Lower leg skin (tissue), 4 donors: Measurements from ENCODE around the gene BGN. TPM values are rescaled to one million over a fixed set of nuclear protein-coding genes. Genes with fewer than 3 reads are reported as not detected.

Experiments used
- DNase-seq, 2 donors: peaks; one replicate each; pipeline ENCODE4 v3.0.0-alpha.2; 2019; ENCODE audit warnings: low spot score in 2 of 2
- H3K4me3 ChIP-seq: fragments of 200-600 bp; sonication (generic); 2 replicates; pipeline ENCODE4 v1.5.1; 2017; ENCODE audit warnings: mild to moderate bottlenecking, low read depth; ENCODE audit not compliant: poor library complexity, severe bottlenecking
- POLR2A ChIP-seq, 2 donors: fragments of 450-650 bp; IDR thresholded peaks; one replicate each; pipeline ENCODE4 v1.6.1; 2016 to 2017; ENCODE audit warnings: antibody characterized with exemption in 2 of 2, mild to moderate bottlenecking in 1 of 2, moderate library complexity in 1 of 2
- WGBS, 2 donors: methylation state at CpG; one replicate each; pipeline ENCODE4 v1.1.5; 2018; 5-methylcytosine and 5-hydroxymethylcytosine counted together
- intact Hi-C: fragments of 100-400 bp; cut with DNase I; formaldehyde crosslinking; loops from one replicate; pipeline ENCODE4 v1.15.0; 2023; ENCODE audit warnings: low total_unique reads
- total RNA-seq, 4 donors: library from RNA; depleted of rRNA; stranded (reverse); fragments of >200 nt; gene quantifications; one replicate each; pipeline ENCODE4 v1.1.0, GENCODE V29; 2016
- TF ChIP-seq, protein P1 (sequence below), 3 donors: fragments of 450-650 bp; IDR thresholded peaks; one replicate each; pipeline ENCODE4 v1.5.1; 2016; ENCODE audit warnings: antibody characterized with exemption in 3 of 3, mild to moderate bottlenecking in 3 of 3, moderate library complexity in 2 of 3

Gene BGN
- total RNA-seq, 4 donors from 2014 or later, result 18.1 to 34.2 (median 22.8) TPM

DNA sequence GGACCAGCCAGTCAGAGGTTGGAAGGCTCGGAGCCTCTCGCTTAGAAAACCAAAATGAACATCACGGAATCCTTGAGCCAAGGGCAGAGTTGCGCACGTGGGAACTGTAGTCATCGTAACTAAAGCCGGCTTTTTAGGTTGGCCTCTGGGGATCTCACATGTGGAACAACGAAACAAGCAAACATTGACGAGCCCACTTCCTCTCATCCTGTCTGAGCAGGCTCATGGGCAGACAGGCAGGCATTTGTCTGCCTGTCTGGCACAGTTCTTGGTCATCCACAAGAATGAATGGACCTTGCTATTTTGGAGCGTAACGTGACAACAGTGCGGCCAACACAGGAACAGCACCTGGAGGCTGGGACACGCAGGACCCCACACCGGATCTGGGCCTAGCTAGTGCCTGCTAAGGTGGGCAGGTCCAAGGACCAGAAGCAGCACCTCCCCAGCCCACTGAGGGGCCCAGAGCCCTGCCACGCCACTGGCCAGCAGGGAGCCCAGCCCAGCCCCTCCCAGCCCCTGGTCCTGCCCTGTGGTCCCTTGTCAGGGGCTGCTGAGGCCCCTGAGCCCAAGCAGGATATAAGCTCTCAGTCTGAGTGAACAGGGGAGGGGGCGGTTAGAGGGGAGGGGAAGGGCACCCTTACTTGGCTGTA, 39.8 kb upstream of the BGN start:
- intact Hi-C loops, result no loop called here
- TF ChIP-seq, protein P1, sequence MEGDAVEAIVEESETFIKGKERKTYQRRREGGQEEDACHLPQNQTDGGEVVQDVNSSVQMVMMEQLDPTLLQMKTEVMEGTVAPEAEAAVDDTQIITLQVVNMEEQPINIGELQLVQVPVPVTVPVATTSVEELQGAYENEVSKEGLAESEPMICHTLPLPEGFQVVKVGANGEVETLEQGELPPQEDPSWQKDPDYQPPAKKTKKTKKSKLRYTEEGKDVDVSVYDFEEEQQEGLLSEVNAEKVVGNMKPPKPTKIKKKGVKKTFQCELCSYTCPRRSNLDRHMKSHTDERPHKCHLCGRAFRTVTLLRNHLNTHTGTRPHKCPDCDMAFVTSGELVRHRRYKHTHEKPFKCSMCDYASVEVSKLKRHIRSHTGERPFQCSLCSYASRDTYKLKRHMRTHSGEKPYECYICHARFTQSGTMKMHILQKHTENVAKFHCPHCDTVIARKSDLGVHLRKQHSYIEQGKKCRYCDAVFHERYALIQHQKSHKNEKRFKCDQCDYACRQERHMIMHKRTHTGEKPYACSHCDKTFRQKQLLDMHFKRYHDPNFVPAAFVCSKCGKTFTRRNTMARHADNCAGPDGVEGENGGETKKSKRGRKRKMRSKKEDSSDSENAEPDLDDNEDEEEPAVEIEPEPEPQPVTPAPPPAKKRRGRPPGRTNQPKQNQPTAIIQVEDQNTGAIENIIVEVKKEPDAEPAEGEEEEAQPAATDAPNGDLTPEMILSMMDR (IDR thresholded peaks at IDR 0.05), result no peak
- TF ChIP-seq POLR2A (IDR thresholded peaks at IDR 0.05), result no peak
- no peak for DNase-seq
- no peak overlapping the region for H3K4me3 ChIP-seq
- WGBS, 2 donors, result 87% methylated on average over 8 to 16 of the region's 16 CpGs

DNA sequence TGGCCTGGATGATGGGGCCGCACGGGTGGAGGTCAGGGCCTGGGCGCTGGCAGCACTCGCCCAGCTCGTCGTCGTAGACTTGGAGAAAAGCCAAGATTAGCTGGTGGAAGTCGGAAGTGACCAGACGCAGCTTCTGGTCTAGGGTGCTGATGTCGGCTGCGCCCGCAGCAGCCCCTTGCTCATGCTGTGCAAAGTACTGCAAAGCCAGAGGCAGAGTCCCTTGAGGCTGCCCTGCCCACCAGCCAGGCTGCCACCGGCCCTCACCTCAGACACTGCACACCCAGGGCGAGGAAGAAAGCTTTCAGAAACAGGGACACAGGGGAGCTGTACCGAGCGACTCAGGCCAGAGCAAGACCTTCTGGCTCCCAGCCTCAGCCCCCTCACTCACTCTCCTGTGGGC, 39.2 kb upstream of the BGN start:
- intact Hi-C loops, result no loop called here
- no peak overlapping the region for H3K4me3 ChIP-seq
- TF ChIP-seq, protein P1 (IDR thresholded peaks at IDR 0.05), result no peak
- TF ChIP-seq POLR2A (IDR thresholded peaks at IDR 0.05), result no peak
- WGBS, 2 donors, result 81 to 90% methylated on average over 6 to 16 of the region's 16 CpGs
- DNase-seq, result no peak

DNA sequence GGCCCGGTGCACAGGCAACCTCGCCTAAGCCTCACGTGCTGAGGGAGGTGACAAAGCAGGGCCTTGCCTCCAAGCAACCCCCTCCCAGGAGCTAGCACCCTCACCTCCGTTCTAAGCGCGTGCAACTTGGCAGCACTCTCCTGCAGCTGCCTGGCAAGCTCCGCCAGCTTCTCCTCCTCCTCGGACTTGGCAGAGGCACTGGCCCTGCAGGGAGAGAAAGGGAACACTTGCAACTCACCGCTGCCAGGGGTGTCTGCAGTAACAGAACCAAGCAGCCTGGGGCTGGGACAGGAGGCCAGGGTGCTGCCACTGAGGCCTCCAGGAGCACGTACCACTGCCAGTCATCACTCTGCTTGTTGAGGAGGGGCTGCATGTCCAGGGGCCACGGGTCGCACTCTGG, 38.6 kb upstream of the BGN start:
- no peak overlapping the region for H3K4me3 ChIP-seq
- 61 to 81% methylated on average over 4 to 5 of the region's 12 CpGs for WGBS, 2 donors
- peak in 1 of 2 donors; percentile 18 for DNase-seq
- intact Hi-C loops, result no loop called here
- no peak for TF ChIP-seq POLR2A (IDR thresholded peaks at IDR 0.05)
- TF ChIP-seq, protein P1 (IDR thresholded peaks at IDR 0.05), result no peak

DNA sequence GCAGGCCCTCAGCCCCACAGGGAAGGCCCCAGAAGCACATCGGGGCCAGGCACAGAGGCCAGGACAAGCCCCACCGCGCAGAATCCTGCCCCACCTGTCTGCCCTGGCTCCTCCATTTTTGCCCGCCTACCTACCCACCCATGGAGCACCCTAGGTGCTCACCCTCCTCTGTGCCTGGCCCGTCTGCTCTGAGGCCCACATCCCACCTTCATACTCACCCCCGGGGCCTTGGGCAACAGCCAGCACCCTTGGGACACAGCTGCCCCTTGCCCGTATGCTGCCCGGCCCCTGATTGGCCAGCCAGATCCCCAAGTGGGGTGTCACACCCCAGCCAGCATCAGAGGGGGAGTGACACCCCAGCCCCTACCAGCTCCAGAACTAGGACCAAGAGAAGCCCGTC, 38.1 kb upstream of the BGN start:
- intact Hi-C loops, result no loop called here
- H3K4me3 ChIP-seq, result no peak overlapping the region
- DNase-seq, result no peak
- 79 to 85% methylated on average over 3 to 9 of the region's 9 CpGs for WGBS, 2 donors
- TF ChIP-seq, protein P1 (IDR thresholded peaks at IDR 0.05), result no peak
- no peak for TF ChIP-seq POLR2A (IDR thresholded peaks at IDR 0.05)

DNA sequence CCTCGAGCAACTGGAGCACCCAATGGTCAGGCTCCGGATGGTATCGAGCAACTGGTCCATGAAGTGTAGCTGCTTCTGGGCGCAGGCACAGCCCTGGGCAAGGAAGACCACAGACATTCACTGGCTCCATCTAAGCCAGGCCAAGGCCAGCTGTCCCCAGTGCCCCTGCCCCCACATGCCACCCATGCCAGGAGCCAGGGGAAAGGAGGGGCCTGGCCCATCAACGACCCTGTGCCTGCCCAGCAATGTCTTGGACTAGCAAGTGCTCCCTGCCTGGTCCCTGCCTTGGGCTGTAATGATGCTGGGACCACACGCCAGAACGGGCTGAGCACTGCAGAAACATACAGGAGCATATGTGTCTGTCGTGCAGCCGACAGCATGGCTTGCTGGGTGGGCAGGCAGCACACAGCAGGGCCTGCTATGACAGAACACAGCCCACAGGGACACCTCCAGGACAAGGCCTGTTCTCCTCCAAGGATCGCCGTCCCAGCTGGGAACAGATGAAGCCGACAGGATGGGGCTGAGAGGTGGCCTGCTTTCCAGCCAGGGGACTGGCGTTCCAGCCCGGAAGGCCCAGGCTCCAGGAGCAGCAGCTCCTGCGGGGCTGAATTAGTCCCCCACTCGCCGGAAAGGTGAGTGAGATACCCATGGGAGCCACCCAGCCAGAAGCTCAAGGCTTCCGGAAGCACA, 37.5 kb upstream of the BGN start:
- DNase-seq, result no peak
- H3K4me3 ChIP-seq, result no peak overlapping the region
- intact Hi-C loops, result no loop called here
- TF ChIP-seq, protein P1 (IDR thresholded peaks at IDR 0.05), result no peak
- no peak for TF ChIP-seq POLR2A (IDR thresholded peaks at IDR 0.05)
- 82 to 88% methylated on average over 7 to 15 of the region's 18 CpGs for WGBS, 2 donors
